Erythroblast (primary cell): Measurements from ENCODE around the gene FILIP1.

Experiments
- DNase-seq, 2 experiments: peaks; one replicate each; lab custom pipeline; 2025; lab: John Stamatoyannopoulos, UW
- GATA1 ChIP-seq: IDR thresholded peaks from 2 replicates; pipeline ENCODE4 v1.6.1; 2011; ENCODE audit warnings: low read depth, mild to moderate bottlenecking, control low read depth, low read length, moderate library complexity
- POLR2A ChIP-seq: IDR thresholded peaks from 2 replicates; pipeline ENCODE4 v1.6.1; 2011; ENCODE audit warnings: mild to moderate bottlenecking, low read length

FILIP1 gene

GRCh38 chr6:75262716-75263400 is 230.7 kb downstream of the FILIP1 start:
- TF ChIP-seq POLR2A, result no peak
- TF ChIP-seq GATA1, result no peak

GRCh38 chr6:75261299-75261698 is 232.3 kb downstream of the FILIP1 start:
- no peak for DNase-seq
- TF ChIP-seq GATA1 (no peak), POLR2A (no peak)

More at GRCh38 chr6:75262716-75263400, 230.7 kb downstream of the FILIP1 start:
- DNase-seq, result peak in 1 of 2 experiments; percentile 9

- no peak for DNase-seq
- no peak for TF ChIP-seq GATA1
- TF ChIP-seq POLR2A, result no peak
Measured at GRCh38 chr6:75257343-75258087, 236.1 kb downstream of the FILIP1 start.

GRCh38 chr6:75250552-75250951 is 243.0 kb downstream of the FILIP1 start:
- no peak for DNase-seq
- TF ChIP-seq POLR2A (no peak), GATA1 (no peak)

GRCh38 chr6:75249837-75250236 is 243.8 kb downstream of the FILIP1 start:
- TF ChIP-seq GATA1 (no peak), POLR2A (no peak)
- DNase-seq, result no peak

- TF ChIP-seq POLR2A (no peak), GATA1 (no peak)
- no peak for DNase-seq
Measured at GRCh38 chr6:75246386-75246785, 247.2 kb downstream of the FILIP1 start.

GRCh38 chr6:75244063-75244584 is 249.5 kb downstream of the FILIP1 start:
- peak in 1 of 2 experiments; percentile 56 for DNase-seq

GRCh38 chr6:75243333-75244062 is 250.1 kb downstream of the FILIP1 start, which contains the start of gene COX7A2:
TSS of gene COX7A2 (minus strand) at chr6:75243801. CDS start at chr6:75243734, 67 bp downstream.
- TF ChIP-seq GATA1, result no peak
- TF ChIP-seq POLR2A, result peak; percentile 98
- DNase-seq, result peak; percentile 94 to 96

More at GRCh38 chr6:75244063-75244584, 249.5 kb downstream of the FILIP1 start:
- TF ChIP-seq GATA1 (no peak), POLR2A (no peak)
